ENCODE measurements around the gene SCEL. TPM values are rescaled to one million over a fixed set of nuclear protein-coding genes. Genes with fewer than 3 reads are reported as not detected.
"Not testable (repeated sequence)": the region's sequence is repeated elsewhere in the genome, so short reads cannot be mapped to it uniquely, and the experiment has no call there.

Gene SCEL
- total and polyA plus RNA-seq, 2 of the 8 experiments (the other 6 are each of a cell fraction or from before 2014, with no cell fraction given) = not detected

GRCh38 chr13:77660016-77660415 lies 124.5 kb downstream of the SCEL start:
- H2BK20ac ChIP-seq (ENCODE audit: low read length); H3K14ac ChIP-seq (ENCODE audit: insufficient read length); H2BK15ac ChIP-seq (ENCODE audit: low read length); H3K79me2 ChIP-seq (ENCODE audit: control insufficient read depth in 1 of 2, insufficient read depth in 2 of 2, low read length in 2 of 2); H2BK5ac ChIP-seq (ENCODE audit: low read depth, low read length); H4K5ac ChIP-seq (ENCODE audit: insufficient read length, low read depth, low read length); H4K8ac ChIP-seq (ENCODE audit: extremely low read depth, insufficient read depth, low read length); H3K4me3 ChIP-seq (ENCODE audit: extremely low read depth in 1 of 4, insufficient read depth in 2 of 4, low read depth in 3 of 4, low read length in 4 of 4); H4K91ac ChIP-seq (replicated peaks; ENCODE audit: insufficient read length, low read length); H3K18ac ChIP-seq (ENCODE audit: extremely low read depth, low read length); H4K20me1 ChIP-seq (replicated peaks in 1 of 2; ENCODE audit: control insufficient read depth in 1 of 2, insufficient read depth in 2 of 2, low read length in 2 of 2); H3K4me2 ChIP-seq (ENCODE audit: insufficient read depth in 1 of 2, low read depth in 2 of 2, low read length in 2 of 2); H2BK120ac ChIP-seq (replicated peaks; ENCODE audit: low read depth, low read length); H2AFZ ChIP-seq (ENCODE audit: low read length); H2BK12ac ChIP-seq (ENCODE audit: low read depth, low read length); POLR2A ChIA-PET (ENCODE audit: partially characterized antibody); H3K9ac ChIP-seq (replicated peaks in 1 of 4; ENCODE audit: extremely low read depth in 1 of 4, low read depth in 3 of 4, low read length in 3 of 4); H3K23ac ChIP-seq (ENCODE audit: insufficient read length); H3K23me2 ChIP-seq (ENCODE audit: low read depth, low read length); H3K36me3 ChIP-seq (ENCODE audit: control insufficient read depth in 2 of 4, insufficient read depth in 4 of 4, low read length in 3 of 4); H3K56ac ChIP-seq (replicated peaks; ENCODE audit: insufficient read length, low read depth, low read length); H3K4me1 ChIP-seq (replicated peaks in 1 of 4; ENCODE audit: control insufficient read depth in 3 of 4, insufficient read depth in 4 of 4, low read length in 3 of 4); H2AK5ac ChIP-seq (ENCODE audit: low read depth, low read length); H3K4ac ChIP-seq (replicated peaks; ENCODE audit: insufficient read length, low read depth, low read length); H3K27me3 ChIP-seq (replicated peaks in 1 of 4; ENCODE audit: control insufficient read depth in 3 of 4, extremely low read depth in 1 of 4, insufficient read depth in 3 of 4, low read length in 3 of 4); DNase-seq (ENCODE audit: low read depth in 1 of 2, low spot score in 2 of 2); CTCF ChIA-PET (ENCODE audit: partially characterized antibody); H3K27ac ChIP-seq (ENCODE audit: low read depth, low read length); H3K79me1 ChIP-seq (ENCODE audit: low read depth, low read length); FAIRE-seq: not testable (repeated sequence)
- WGBS, 2 experiments (ENCODE audit: extremely low coverage in 1 of 2, insufficient coverage in 1 of 2, insufficient read length in 1 of 2, insufficient replicate concordance in 2 of 2, low coverage in 1 of 2, low lambda C conversion rate in 2 of 2, missing lambda C conversion rate in 1 of 2) = 94% methylated on average over 3 of the region's 23 CpGs; no CpG with 5 or more reads in 1 of the 2 experiments
- H3K9me3 ChIP-seq (ENCODE audit: insufficient read depth in 2 of 2, low read depth in 1 of 2, low read length in 1 of 2) = peaks cover 3 to 27% of the 10 kb centered on the region in 2 experiments; a peak in 2 of 4 replicates
